HG03439 (cell line): ENCODE measurements around the gene TLE2.
"Not testable (repeated sequence)": the region's sequence is repeated elsewhere in the genome, so short reads cannot be mapped to it uniquely, and the experiment has no call there.

ENCODE experiments used
- ATAC-seq: cut with Tn5 transposase; IDR thresholded peaks from one replicate; pipeline ENCODE4 v1.9.1; 2021; ENCODE audit warnings: mild to moderate bottlenecking, moderate library complexity; ENCODE audit not compliant: unreplicated experiment

Gene TLE2

GRCh38 chr19:3056417-3057088 lies 27.5 kb upstream of the TLE2 start:
- ATAC-seq: no peak

- ATAC-seq: no peak
Measured at GRCh38 chr19:3055741-3056416, 26.8 kb upstream of the TLE2 start.

- no peak for ATAC-seq
Measured at GRCh38 chr19:3054972-3055740, 26.1 kb upstream of the TLE2 start.

GRCh38 chr19:3054265-3054971 lies 25.3 kb upstream of the TLE2 start:
- ATAC-seq: no peak

- ATAC-seq: no peak
Measured at GRCh38 chr19:3053780-3054179, 24.7 kb upstream of the TLE2 start.

GRCh38 chr19:3053218-3053621 lies 24.1 kb upstream of the TLE2 start:
- no peak for ATAC-seq

GRCh38 chr19:3050016-3050415 lies 20.9 kb upstream of the TLE2 start:
- ATAC-seq: not testable (repeated sequence)

GRCh38 chr19:3049089-3049488 lies 20.0 kb upstream of the TLE2 start:
- no peak for ATAC-seq

GRCh38 chr19:3048190-3048533 lies 19.1 kb upstream of the TLE2 start:
- no peak for ATAC-seq

GRCh38 chr19:3047496-3048189 lies 18.6 kb upstream of the TLE2 start:
- no peak for ATAC-seq

GRCh38 chr19:3046698-3047495 lies 17.8 kb upstream of the TLE2 start:
- no peak for ATAC-seq

GRCh38 chr19:3045885-3046697 lies 17.0 kb upstream of the TLE2 start:
- no peak for ATAC-seq

GRCh38 chr19:3045191-3045590 lies 16.1 kb upstream of the TLE2 start:
- no peak for ATAC-seq

GRCh38 chr19:3042621-3043267 lies 13.7 kb upstream of the TLE2 start:
- no peak for ATAC-seq

GRCh38 chr19:3041761-3042620 lies 12.9 kb upstream of the TLE2 start:
- no peak for ATAC-seq

GRCh38 chr19:3041327-3041726 lies 12.2 kb upstream of the TLE2 start:
- no peak for ATAC-seq

- ATAC-seq: no peak
Measured at GRCh38 chr19:3039641-3040077, 10.6 kb upstream of the TLE2 start.

- no peak for ATAC-seq
Measured at GRCh38 chr19:3039125-3039524, 10.0 kb upstream of the TLE2 start.
